ENCODE data around the gene GSG1L. TPM values are rescaled to one million over a fixed set of nuclear protein-coding genes. Genes with fewer than 3 reads are reported as not detected.
A peak's percentile ranks its signal among the peaks of the same experiment; 100 is the strongest.

The GSG1L gene
- total RNA-seq: 3.7 TPM
- polyA plus RNA-seq (ENCODE audit: insufficient read depth in 1 of 8, insufficient read length in 8 of 8, low replicate concordance in 1 of 8): 1 to 10 TPM; 1.5 to 4.3 (median 2.6) TPM
- long read RNA-seq, donor 1: 0 reads
- long read RNA-seq, donor 2: 0 reads
- long read RNA-seq, donor 3, full-length matches to known transcripts: 1 of 1 reads
- long read RNA-seq, donor 3, partial matches to known transcripts: 0 of 1 reads
- long read RNA-seq, donor 3, other reads (novel, unspliced or antisense): 0 of 1 reads
- long read RNA-seq, donor 4, full-length matches to known transcripts: 1 of 1 reads
- long read RNA-seq, donor 4, partial matches to known transcripts: 0 of 1 reads
- long read RNA-seq, donor 4, other reads (novel, unspliced or antisense): 0 of 1 reads
- long read RNA-seq, donor 5: 0 reads
- long read RNA-seq, donor 6: 0 reads
- long read RNA-seq, donor 7: 0 reads
- long read RNA-seq, donor 8, full-length matches to known transcripts: 1 of 1 reads
- long read RNA-seq, donor 8, partial matches to known transcripts: 0 of 1 reads
- long read RNA-seq, donor 8, other reads (novel, unspliced or antisense): 0 of 1 reads
- long read RNA-seq, donor 9: 0 reads
- long read RNA-seq, donor 10, full-length matches to known transcripts: 1 of 1 reads
- long read RNA-seq, donor 10, partial matches to known transcripts: 0 of 1 reads
- long read RNA-seq, donor 10, other reads (novel, unspliced or antisense): 0 of 1 reads
- long read RNA-seq, donor 11, full-length matches to known transcripts: 1 of 1 reads
- long read RNA-seq, donor 11, partial matches to known transcripts: 0 of 1 reads
- long read RNA-seq, donor 11, other reads (novel, unspliced or antisense): 0 of 1 reads

DNA sequence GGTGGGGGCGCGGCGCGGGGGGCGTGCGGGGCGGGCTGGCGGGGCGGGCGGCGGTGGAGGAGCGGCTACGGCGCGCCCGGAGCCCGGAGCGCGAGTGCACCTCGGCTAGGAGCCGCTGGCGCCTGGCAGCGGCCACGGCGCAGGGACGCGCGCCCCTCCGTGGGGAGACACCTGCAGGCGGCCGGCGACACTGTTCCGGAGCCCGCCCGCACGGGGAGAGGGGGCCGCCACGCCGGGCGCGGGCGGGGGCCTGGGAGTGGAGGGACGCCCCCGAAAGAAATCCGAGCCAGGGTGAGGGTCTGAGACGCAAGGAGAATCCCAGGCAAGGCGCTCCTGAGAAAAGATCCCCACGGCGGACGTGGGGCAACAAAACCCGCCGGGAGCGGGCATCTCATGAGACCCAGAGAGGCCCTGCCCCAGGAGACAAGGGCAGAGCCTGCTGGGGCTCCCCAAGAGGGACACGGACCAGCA is at the start of gene GSG1L:
Gene GSG1L (minus strand): TSS at position 124 of the 471 bp plus-strand sequence. CDS start 290 bp downstream, outside the sequence.
- Histone ChIP-seq H3K36me3 (ENCODE audit: control insufficient read depth, insufficient read depth, low read length) (no peaks in the 10 kb centered on the region), H3K27ac (ENCODE audit: low read length) (no peak within 1 kb of the TSS), H3K9me3 (replicated peaks; ENCODE audit: control insufficient read depth, low read depth, low read length) (no peaks in the 10 kb centered on the region), H3K4me1 (ENCODE audit: control insufficient read depth, insufficient read depth, low read length) (peaks cover 36% of the 10 kb centered on the region), H3K4me3 (ENCODE audit: low read length) (peak within 1 kb of the TSS; percentile 26), H3K27me3 (ENCODE audit: control insufficient read depth, insufficient read depth, low read length) (peaks cover 56% of the 10 kb centered on the region)
- no peak for DNase-seq
- WGBS (ENCODE audit: insufficient coverage): 1% methylated on average over 53 of the region's 54 CpGs

DNA sequence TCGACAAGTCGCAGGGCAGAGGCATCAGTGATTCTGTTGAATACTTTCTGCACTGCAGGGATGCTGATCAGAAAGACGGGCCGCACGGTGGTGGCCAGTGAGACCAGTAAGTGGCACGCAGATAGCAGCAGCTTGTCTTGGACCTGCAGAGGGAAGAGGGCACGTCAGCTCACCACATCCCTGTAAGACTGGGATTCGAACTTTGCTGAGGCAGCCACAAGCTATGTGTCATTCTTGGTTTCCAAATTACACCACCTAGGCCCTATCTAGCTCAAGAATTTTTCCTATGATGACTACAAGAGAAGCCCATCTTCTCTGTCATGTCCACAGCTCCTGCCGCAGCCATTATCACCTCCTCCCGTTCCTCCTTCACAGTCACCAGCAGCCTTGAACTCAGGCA is 49.4 kb upstream of the GSG1L start:
- Histone ChIP-seq H3K4me3 (ENCODE audit: low read length) (no peak overlapping the region), H3K4me1 (ENCODE audit: control insufficient read depth, insufficient read depth, low read length) (no peaks in the 10 kb centered on the region), H3K27me3 (ENCODE audit: control insufficient read depth, insufficient read depth, low read length) (no peaks in the 10 kb centered on the region), H3K27ac (ENCODE audit: low read length) (no peak overlapping the region), H3K9me3 (replicated peaks; ENCODE audit: control insufficient read depth, low read depth, low read length) (no peaks in the 10 kb centered on the region), H3K36me3 (ENCODE audit: control insufficient read depth, insufficient read depth, low read length) (peaks cover 62% of the 10 kb centered on the region)
- DNase-seq: no peak
- 82% methylated on average over 10 of the region's 10 CpGs for WGBS (ENCODE audit: insufficient coverage)

GRCh38 chr16:28110977-28111376 is 47.5 kb upstream of the GSG1L start:
- DNase-seq: no peak
- H3K4me3 ChIP-seq (ENCODE audit: low read length): no peak overlapping the region
- H3K36me3 ChIP-seq (ENCODE audit: control insufficient read depth, insufficient read depth, low read length): peaks cover 73% of the 10 kb centered on the region
- H3K9me3 ChIP-seq (replicated peaks; ENCODE audit: control insufficient read depth, low read depth, low read length): no peaks in the 10 kb centered on the region
- no peaks in the 10 kb centered on the region for H3K27me3 ChIP-seq (ENCODE audit: control insufficient read depth, insufficient read depth, low read length)
- H3K4me1 ChIP-seq (ENCODE audit: control insufficient read depth, insufficient read depth, low read length): no peaks in the 10 kb centered on the region
- WGBS (ENCODE audit: insufficient coverage): no CpG with 5 or more reads among the region's 2 CpGs
- H3K27ac ChIP-seq (ENCODE audit: low read length): no peak overlapping the region

DNA sequence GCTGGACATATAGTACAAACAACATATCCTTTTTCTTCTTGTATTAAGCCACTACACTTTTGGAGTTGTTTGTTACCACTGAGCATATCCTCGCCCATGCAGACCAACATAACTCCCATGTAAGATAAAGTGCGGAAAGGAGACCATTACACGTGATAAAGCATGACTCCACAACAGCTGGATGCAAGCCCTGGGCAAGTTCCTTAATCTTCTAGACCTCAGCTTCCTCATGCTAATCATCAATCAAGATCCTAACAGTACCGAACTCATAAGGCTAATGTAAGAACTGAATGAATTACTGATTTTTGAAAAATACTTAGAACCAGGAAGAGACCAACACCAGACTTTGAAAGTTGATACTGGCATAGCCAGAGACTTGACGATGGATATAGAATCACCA is 47.0 kb upstream of the GSG1L start:
- Histone ChIP-seq H3K36me3 (ENCODE audit: control insufficient read depth, insufficient read depth, low read length) (peaks cover 73% of the 10 kb centered on the region), H3K4me1 (ENCODE audit: control insufficient read depth, insufficient read depth, low read length) (no peaks in the 10 kb centered on the region), H3K27ac (ENCODE audit: low read length) (no peak overlapping the region), H3K4me3 (ENCODE audit: low read length) (no peak overlapping the region), H3K27me3 (ENCODE audit: control insufficient read depth, insufficient read depth, low read length) (no peaks in the 10 kb centered on the region), H3K9me3 (replicated peaks; ENCODE audit: control insufficient read depth, low read depth, low read length) (no peaks in the 10 kb centered on the region)
- DNase-seq: peak; percentile 56
- 86% methylated on average over 1 of the region's 5 CpGs for WGBS (ENCODE audit: insufficient coverage)

- no peak for DNase-seq
- Histone ChIP-seq H3K9me3 (replicated peaks; ENCODE audit: control insufficient read depth, low read depth, low read length) (no peaks in the 10 kb centered on the region), H3K27me3 (ENCODE audit: control insufficient read depth, insufficient read depth, low read length) (no peaks in the 10 kb centered on the region), H3K4me1 (ENCODE audit: control insufficient read depth, insufficient read depth, low read length) (no peaks in the 10 kb centered on the region), H3K27ac (ENCODE audit: low read length) (no peak overlapping the region), H3K4me3 (ENCODE audit: low read length) (no peak overlapping the region), H3K36me3 (ENCODE audit: control insufficient read depth, insufficient read depth, low read length) (peaks cover 74% of the 10 kb centered on the region)
- WGBS (ENCODE audit: insufficient coverage): no CpG with 5 or more reads among the region's 3 CpGs
Measured at GRCh38 chr16:28110074-28110473, 46.6 kb upstream of the GSG1L start.

GRCh38 chr16:28108590-28109247 is 45.2 kb upstream of the GSG1L start:
- peaks cover 80% of the 10 kb centered on the region for H3K36me3 ChIP-seq (ENCODE audit: control insufficient read depth, insufficient read depth, low read length)
- H3K9me3 ChIP-seq (replicated peaks; ENCODE audit: control insufficient read depth, low read depth, low read length): no peaks in the 10 kb centered on the region
- H3K27me3 ChIP-seq (ENCODE audit: control insufficient read depth, insufficient read depth, low read length): no peaks in the 10 kb centered on the region
- no peak overlapping the region for H3K4me3 ChIP-seq (ENCODE audit: low read length)
- DNase-seq: peak; percentile 40
- no peaks in the 10 kb centered on the region for H3K4me1 ChIP-seq (ENCODE audit: control insufficient read depth, insufficient read depth, low read length)
- WGBS (ENCODE audit: insufficient coverage): 91% methylated on average over 9 of the region's 12 CpGs
- no peak overlapping the region for H3K27ac ChIP-seq (ENCODE audit: low read length)

- Histone ChIP-seq H3K9me3 (replicated peaks; ENCODE audit: control insufficient read depth, low read depth, low read length) (no peaks in the 10 kb centered on the region), H3K27ac (ENCODE audit: low read length) (no peak overlapping the region), H3K27me3 (ENCODE audit: control insufficient read depth, insufficient read depth, low read length) (no peaks in the 10 kb centered on the region), H3K4me3 (ENCODE audit: low read length) (no peak overlapping the region), H3K36me3 (ENCODE audit: control insufficient read depth, insufficient read depth, low read length) (peaks cover 83% of the 10 kb centered on the region), H3K4me1 (ENCODE audit: control insufficient read depth, insufficient read depth, low read length) (no peaks in the 10 kb centered on the region)
- WGBS (ENCODE audit: insufficient coverage): 100% methylated on average over 1 of the region's 8 CpGs
- DNase-seq: no peak
Measured at GRCh38 chr16:28107232-28107631, 43.7 kb upstream of the GSG1L start.

- Histone ChIP-seq H3K4me3 (ENCODE audit: low read length) (no peak overlapping the region), H3K27me3 (ENCODE audit: control insufficient read depth, insufficient read depth, low read length) (no peaks in the 10 kb centered on the region), H3K27ac (ENCODE audit: low read length) (no peak overlapping the region), H3K36me3 (ENCODE audit: control insufficient read depth, insufficient read depth, low read length) (peaks cover 80% of the 10 kb centered on the region), H3K4me1 (ENCODE audit: control insufficient read depth, insufficient read depth, low read length) (no peaks in the 10 kb centered on the region), H3K9me3 (replicated peaks; ENCODE audit: control insufficient read depth, low read depth, low read length) (no peaks in the 10 kb centered on the region)
- DNase-seq: no peak
- WGBS (ENCODE audit: insufficient coverage): 100% methylated on average over 2 of the region's 5 CpGs
Measured at GRCh38 chr16:28106467-28107215, 43.1 kb upstream of the GSG1L start.

GRCh38 chr16:28105954-28106353 is 42.4 kb upstream of the GSG1L start:
- Histone ChIP-seq H3K36me3 (ENCODE audit: control insufficient read depth, insufficient read depth, low read length) (peaks cover 82% of the 10 kb centered on the region), H3K27me3 (ENCODE audit: control insufficient read depth, insufficient read depth, low read length) (no peaks in the 10 kb centered on the region), H3K4me1 (ENCODE audit: control insufficient read depth, insufficient read depth, low read length) (no peaks in the 10 kb centered on the region), H3K27ac (ENCODE audit: low read length) (no peak overlapping the region), H3K4me3 (ENCODE audit: low read length) (no peak overlapping the region), H3K9me3 (replicated peaks; ENCODE audit: control insufficient read depth, low read depth, low read length) (no peaks in the 10 kb centered on the region)
- 93% methylated on average over 3 of the region's 7 CpGs for WGBS (ENCODE audit: insufficient coverage)
- no peak for DNase-seq

All from muscle of leg (tissue), 16 donors.